ENCODE results near the gene DPP10.

Gene DPP10

DNA sequence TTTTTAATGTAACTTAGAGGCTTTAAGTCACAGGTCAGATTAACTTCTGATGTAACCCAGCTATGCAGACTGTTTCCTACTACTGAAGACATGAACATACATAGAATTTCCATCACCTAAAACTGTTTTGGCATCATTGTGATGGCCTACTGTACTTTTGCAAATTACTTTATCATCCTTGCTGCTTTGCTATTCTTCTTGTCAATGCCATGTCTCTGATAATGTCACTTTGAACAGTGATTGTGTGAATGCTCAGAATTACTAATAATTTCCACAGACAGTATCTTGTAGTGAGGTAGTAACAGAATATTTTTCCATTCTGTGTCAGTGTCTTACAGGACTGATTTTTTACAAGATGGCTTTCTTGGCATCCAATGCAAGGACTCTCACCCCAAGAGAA lies 663.5 kb downstream of the DPP10 start:
- TF ChIP-seq FOXP2 (optimal IDR thresholded peaks at IDR 0.05; ENCODE audit: borderline replicate concordance, extremely low read depth, extremely low read length, insufficient read depth), result no peak
- TF ChIP-seq POLR2AphosphoS5 (IDR thresholded peaks at IDR 0.05; ENCODE audit: low read depth, low read length), result no peak
- TF ChIP-seq SIN3A (IDR thresholded peaks at IDR 0.05; ENCODE audit: borderline replicate concordance, insufficient read depth, low read length), result no peak
- no peak for TF ChIP-seq TAF1 (IDR thresholded peaks at IDR 0.05; ENCODE audit: borderline replicate concordance, insufficient read depth, low read length)
- no peak for TF ChIP-seq REST (IDR thresholded peaks at IDR 0.05; ENCODE audit: insufficient read depth in 1 of 2, low read depth in 2 of 2, low read length in 2 of 2)

DNA sequence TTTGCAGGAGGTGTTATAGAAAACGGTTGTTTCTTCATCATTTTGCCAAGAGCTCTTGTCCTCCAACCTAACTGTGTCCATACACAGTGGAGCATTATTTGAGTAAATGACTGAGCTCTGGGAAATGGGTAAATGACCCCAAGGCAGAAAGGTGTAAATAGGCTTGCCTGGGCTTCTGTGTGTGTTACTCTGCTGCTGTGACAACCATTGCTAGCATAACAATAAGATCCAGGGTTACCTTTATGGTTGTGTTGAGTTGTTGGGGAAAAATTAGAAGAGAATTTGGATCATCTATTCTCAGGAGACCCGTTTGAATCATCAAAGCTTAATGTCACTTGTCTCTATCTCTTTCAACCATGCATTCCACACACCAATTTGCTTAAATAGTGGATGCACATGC lies 672.7 kb downstream of the DPP10 start:
- TF ChIP-seq SIN3A (IDR thresholded peaks at IDR 0.05; ENCODE audit: borderline replicate concordance, insufficient read depth, low read length), result no peak
- TF ChIP-seq TAF1 (IDR thresholded peaks at IDR 0.05; ENCODE audit: borderline replicate concordance, insufficient read depth, low read length), result no peak
- no peak for TF ChIP-seq POLR2AphosphoS5 (IDR thresholded peaks at IDR 0.05; ENCODE audit: low read depth, low read length)
- no peak for TF ChIP-seq FOXP2 (optimal IDR thresholded peaks at IDR 0.05; ENCODE audit: borderline replicate concordance, extremely low read depth, extremely low read length, insufficient read depth)
- TF ChIP-seq REST (IDR thresholded peaks at IDR 0.05; ENCODE audit: insufficient read depth in 1 of 2, low read depth in 2 of 2, low read length in 2 of 2), result no peak

DNA sequence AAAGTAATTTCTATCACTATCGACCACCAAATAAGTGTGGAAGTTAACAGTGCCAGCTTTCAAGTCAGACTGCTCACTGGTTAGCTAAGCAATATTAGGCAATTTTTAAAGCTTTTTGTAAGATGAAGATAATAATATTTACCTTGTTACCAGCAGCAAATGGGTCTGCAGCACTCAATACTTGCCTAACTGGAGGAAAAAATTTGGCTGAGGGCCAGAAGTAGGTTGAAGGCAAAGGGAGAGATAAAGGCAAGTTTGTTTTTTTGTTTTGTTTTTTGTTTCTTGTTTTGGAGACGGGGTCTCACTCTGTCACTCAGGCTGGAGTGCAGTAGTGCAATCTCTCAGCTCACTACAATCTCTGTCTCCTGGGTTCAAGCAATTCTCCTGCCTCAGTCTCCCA lies 675.9 kb downstream of the DPP10 start:
- TF ChIP-seq REST (IDR thresholded peaks at IDR 0.05; ENCODE audit: insufficient read depth in 1 of 2, low read depth in 2 of 2, low read length in 2 of 2) (no peak), SIN3A (IDR thresholded peaks at IDR 0.05; ENCODE audit: borderline replicate concordance, insufficient read depth, low read length) (no peak), TAF1 (IDR thresholded peaks at IDR 0.05; ENCODE audit: borderline replicate concordance, insufficient read depth, low read length) (no peak), POLR2AphosphoS5 (IDR thresholded peaks at IDR 0.05; ENCODE audit: low read depth, low read length) (no peak), FOXP2 (optimal IDR thresholded peaks at IDR 0.05; ENCODE audit: borderline replicate concordance, extremely low read depth, extremely low read length, insufficient read depth) (no peak)

DNA sequence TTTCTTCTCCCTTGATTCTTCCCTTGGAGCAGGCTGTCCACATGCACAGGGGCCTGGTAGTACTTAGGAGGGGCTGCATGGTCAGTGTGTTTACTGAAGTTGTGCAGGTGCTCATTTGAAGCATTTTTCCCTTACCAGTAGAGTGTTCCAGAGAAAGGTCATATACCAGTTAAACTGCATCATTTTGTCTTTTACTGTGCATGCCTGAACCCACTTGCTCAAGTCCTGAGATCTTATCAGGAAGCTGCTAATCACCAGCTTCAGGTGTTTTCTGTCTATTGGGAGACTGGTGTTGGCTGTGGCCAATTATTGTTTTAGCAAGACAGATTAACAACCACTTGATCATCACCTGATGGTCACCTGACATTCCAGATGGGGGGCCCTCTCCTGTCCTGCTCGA lies 676.6 kb downstream of the DPP10 start:
- TF ChIP-seq POLR2AphosphoS5 (IDR thresholded peaks at IDR 0.05; ENCODE audit: low read depth, low read length) (no peak), REST (IDR thresholded peaks at IDR 0.05; ENCODE audit: insufficient read depth in 1 of 2, low read depth in 2 of 2, low read length in 2 of 2) (no peak)

GRCh38 chr2:115122701-115123100 lies 680.3 kb downstream of the DPP10 start:
- TF ChIP-seq TAF1 (IDR thresholded peaks at IDR 0.05; ENCODE audit: borderline replicate concordance, insufficient read depth, low read length) (no peak), FOXP2 (optimal IDR thresholded peaks at IDR 0.05; ENCODE audit: borderline replicate concordance, extremely low read depth, extremely low read length, insufficient read depth) (no peak), SIN3A (IDR thresholded peaks at IDR 0.05; ENCODE audit: borderline replicate concordance, insufficient read depth, low read length) (no peak), POLR2AphosphoS5 (IDR thresholded peaks at IDR 0.05; ENCODE audit: low read depth, low read length) (no peak), REST (IDR thresholded peaks at IDR 0.05; ENCODE audit: insufficient read depth in 1 of 2, low read depth in 2 of 2, low read length in 2 of 2) (no peak)
